Spleen (tissue), 7 donors: ENCODE measurements around the gene LDLRAP1.

ENCODE experiments used
- POLR2A ChIP-seq, 3 donors: fragments of 450-650 bp; IDR thresholded peaks; one replicate each; pipeline ENCODE4 v1.5.1; 2017; ENCODE audit warnings: antibody characterized with exemption in 3 of 3, mild to moderate bottlenecking in 1 of 3
- POLR2AphosphoS5 ChIP-seq, 3 donors: sonication (generic); formaldehyde crosslinking; IDR thresholded peaks; one replicate each; pipeline ENCODE4 v1.5.1; 2017; ENCODE audit warnings: antibody characterized with exemption in 3 of 3
- TF ChIP-seq, protein P1 (sequence below), 11 experiments: fragments of 200-600 bp in 7 of 11; fragments of 450-650 bp in 4 of 11; sonication (generic) in 4 of 11; IDR thresholded peaks in 8 of 11; conservative IDR thresholded peaks in 3 of 11; 1 replicate in 7 of 11; 2 replicates in 4 of 11; pipeline versions ENCODE4 v1.4.0 to v1.8.0; 2016 to 2021; ENCODE audit warnings: antibody characterized with exemption in 11 of 11, inconsistent platforms in 4 of 11, mild to moderate bottlenecking in 1 of 11
- donor health status: DM: no; HTN: no; CAD: no; lungs with moderate emphysema.
- donor health status: DM: no; HTN: no; CAD: no.
- donor health status: DM: no; HTN: no; CAD: no.

DNA sequence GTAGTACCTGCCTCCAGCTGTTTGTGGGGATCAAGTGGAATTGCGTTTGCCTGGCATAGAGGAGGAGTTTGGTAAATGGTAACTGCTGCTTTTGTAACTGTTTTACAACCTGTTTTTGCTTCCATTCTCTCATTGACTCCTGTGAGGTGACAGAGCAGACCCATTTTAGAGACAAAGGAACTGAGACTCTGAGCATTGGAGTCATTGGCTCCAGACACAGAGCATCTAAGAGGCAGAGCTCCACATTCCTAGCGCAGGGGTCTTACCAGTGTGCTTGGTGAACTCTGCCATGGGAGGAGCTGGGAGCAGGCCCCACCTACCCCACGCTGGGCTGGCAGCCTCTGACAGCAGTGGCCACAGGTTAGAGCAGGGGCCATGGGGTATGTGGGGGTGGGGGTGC, 2.4 kb downstream of the LDLRAP1 start:
- no peak for TF ChIP-seq POLR2AphosphoS5 (IDR thresholded peaks at IDR 0.05)
- TF ChIP-seq, protein P1, sequence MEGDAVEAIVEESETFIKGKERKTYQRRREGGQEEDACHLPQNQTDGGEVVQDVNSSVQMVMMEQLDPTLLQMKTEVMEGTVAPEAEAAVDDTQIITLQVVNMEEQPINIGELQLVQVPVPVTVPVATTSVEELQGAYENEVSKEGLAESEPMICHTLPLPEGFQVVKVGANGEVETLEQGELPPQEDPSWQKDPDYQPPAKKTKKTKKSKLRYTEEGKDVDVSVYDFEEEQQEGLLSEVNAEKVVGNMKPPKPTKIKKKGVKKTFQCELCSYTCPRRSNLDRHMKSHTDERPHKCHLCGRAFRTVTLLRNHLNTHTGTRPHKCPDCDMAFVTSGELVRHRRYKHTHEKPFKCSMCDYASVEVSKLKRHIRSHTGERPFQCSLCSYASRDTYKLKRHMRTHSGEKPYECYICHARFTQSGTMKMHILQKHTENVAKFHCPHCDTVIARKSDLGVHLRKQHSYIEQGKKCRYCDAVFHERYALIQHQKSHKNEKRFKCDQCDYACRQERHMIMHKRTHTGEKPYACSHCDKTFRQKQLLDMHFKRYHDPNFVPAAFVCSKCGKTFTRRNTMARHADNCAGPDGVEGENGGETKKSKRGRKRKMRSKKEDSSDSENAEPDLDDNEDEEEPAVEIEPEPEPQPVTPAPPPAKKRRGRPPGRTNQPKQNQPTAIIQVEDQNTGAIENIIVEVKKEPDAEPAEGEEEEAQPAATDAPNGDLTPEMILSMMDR (IDR thresholded peaks at IDR 0.05 in 8 of 11, conservative IDR thresholded peaks at IDR 0.05 in 3 of 11): no peak
- no peak for TF ChIP-seq POLR2A (IDR thresholded peaks at IDR 0.05)
